ENCODE results near the gene EPHB4.

The EPHB4 gene

DNA sequence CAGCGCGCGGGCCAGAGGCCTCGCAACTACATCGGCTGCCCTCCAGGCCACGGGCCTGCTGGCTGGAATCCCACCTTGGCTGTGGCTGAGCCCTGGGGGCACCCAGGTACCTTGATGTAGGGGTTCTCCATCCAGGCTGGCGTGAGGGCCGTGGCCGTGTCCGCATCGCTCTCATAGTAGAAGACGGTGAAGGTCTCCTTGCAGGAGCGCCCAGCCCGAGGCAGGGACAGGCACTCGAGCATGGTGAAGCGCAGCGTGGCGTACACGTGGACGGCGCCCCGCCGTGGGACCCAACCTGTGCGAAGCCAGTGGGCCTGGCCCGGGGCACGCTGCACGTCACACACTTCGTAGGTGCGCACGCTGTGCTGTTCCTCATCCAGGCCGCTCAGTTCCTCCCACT is 3.8 kb downstream of the EPHB4 start:
- DNase-seq: no peak
- Histone ChIP-seq H3K9me3 (no peaks in the 10 kb centered on the region), H3K36me3 (no peaks in the 10 kb centered on the region), H3K27me3 (peaks cover 42% of the 10 kb centered on the region), H3K4me1 (no peaks in the 10 kb centered on the region), H3K4me3 (ENCODE audit: low read depth, low read length) (no peak overlapping the region)
- TF ChIP-seq, protein P1, sequence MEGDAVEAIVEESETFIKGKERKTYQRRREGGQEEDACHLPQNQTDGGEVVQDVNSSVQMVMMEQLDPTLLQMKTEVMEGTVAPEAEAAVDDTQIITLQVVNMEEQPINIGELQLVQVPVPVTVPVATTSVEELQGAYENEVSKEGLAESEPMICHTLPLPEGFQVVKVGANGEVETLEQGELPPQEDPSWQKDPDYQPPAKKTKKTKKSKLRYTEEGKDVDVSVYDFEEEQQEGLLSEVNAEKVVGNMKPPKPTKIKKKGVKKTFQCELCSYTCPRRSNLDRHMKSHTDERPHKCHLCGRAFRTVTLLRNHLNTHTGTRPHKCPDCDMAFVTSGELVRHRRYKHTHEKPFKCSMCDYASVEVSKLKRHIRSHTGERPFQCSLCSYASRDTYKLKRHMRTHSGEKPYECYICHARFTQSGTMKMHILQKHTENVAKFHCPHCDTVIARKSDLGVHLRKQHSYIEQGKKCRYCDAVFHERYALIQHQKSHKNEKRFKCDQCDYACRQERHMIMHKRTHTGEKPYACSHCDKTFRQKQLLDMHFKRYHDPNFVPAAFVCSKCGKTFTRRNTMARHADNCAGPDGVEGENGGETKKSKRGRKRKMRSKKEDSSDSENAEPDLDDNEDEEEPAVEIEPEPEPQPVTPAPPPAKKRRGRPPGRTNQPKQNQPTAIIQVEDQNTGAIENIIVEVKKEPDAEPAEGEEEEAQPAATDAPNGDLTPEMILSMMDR (IDR thresholded peaks at IDR 0.05; ENCODE audit: low read depth, low read length): no peak

DNA sequence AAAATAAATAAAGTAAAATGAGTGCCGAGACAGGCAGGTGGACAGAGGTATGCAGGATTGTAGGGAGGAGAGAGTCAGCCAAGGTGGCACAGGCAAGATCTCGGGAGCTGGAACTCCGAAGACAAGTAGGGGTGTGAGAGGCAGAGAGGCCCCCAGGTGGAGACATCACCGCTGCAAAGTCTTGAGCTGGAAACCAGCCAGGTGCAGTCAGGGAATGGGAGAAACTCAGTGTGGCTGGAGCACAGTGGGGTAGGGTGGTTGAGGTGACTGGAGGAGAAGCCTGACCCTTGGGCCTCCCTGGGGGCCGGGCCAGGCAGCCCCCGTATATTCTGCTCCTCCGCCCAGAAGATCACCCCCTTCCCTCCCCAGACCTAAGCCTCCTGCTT is 4.2 kb downstream of the EPHB4 start:
- no peak overlapping the region for H3K4me3 ChIP-seq (ENCODE audit: low read depth, low read length)
- DNase-seq: no peak

DNA sequence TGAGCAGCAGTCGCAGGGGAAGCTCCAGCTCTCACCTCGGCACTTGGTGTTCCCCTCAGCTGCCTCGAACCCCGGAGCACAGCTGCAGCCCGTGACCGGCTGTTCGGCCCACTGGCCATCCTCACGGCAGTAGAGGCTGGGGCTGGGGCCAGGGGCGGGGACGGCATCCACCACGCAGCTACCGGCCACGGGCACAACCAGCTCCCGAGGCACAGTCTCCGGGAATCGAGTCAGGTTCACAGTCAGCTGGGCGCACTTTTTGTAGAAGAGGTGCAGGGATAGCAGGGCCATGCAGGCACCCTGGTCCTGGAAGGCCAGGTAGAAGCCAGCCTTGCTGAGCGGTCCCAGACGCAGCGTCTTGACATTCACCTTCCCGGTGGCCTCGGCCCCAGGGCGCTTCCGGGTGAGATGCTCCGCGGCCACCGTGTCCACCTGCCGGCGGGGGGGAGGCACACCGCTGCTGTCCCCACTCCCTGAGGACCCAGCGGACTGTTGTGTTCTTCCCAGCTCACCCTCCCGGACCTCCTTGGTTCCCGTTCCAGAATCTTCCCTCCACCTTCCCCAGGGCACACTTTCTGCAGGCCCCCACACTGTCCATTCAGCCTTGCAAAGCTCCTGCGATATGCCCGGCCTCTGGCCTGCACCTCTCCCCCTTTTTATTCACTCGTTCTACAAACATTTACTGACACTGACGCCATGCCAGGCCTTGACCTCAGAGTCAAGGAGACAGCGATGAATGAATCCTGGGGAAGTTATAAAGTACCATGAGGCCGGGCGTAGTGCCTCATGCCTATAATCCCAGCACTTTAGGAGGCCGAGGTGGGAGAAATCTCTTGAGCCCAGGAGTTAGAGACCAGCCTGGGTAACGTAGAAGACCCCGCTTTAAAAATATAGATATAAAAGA is 4.8 kb downstream of the EPHB4 start:
- TF ChIP-seq, protein P1 (IDR thresholded peaks at IDR 0.05; ENCODE audit: low read depth, low read length): no peak
- Histone ChIP-seq H3K36me3 (no peaks in the 10 kb centered on the region), H3K27me3 (peaks cover 32% of the 10 kb centered on the region), H3K4me1 (no peaks in the 10 kb centered on the region), H3K4me3 (ENCODE audit: low read depth, low read length) (no peak overlapping the region), H3K9me3 (no peaks in the 10 kb centered on the region)
- no peak for DNase-seq

More for the DNA sequence above, 4.2 kb downstream of the EPHB4 start:
- Histone ChIP-seq H3K4me1 (no peaks in the 10 kb centered on the region), H3K9me3 (no peaks in the 10 kb centered on the region), H3K27me3 (peaks cover 39% of the 10 kb centered on the region), H3K36me3 (no peaks in the 10 kb centered on the region)
- TF ChIP-seq, protein P1 (IDR thresholded peaks at IDR 0.05; ENCODE audit: low read depth, low read length): no peak

DNA sequence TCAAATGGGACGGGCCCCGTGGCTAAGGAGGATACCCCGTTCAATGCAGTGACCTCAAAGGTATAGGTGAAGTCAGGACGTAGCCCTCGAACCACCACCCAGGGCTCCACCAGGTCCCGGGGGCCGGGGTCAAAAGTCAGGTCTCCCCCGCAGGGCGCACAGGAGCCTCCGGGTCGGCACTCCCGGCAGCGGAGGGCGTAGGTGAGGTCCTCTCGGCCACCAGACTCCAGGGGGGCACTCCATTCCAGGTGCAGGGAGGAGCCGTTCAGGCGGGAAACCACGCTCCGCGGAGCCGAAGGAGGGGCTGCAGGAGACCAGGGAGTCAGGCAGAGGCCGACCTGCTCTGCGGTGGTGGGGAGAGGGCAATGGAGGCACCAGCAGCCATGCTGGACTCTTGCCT is 7.7 kb downstream of the EPHB4 start:
- no peaks in the 10 kb centered on the region for H3K36me3 ChIP-seq
- no peaks in the 10 kb centered on the region for H3K4me1 ChIP-seq
- peaks cover 3% of the 10 kb centered on the region for H3K27me3 ChIP-seq
- H3K4me3 ChIP-seq (ENCODE audit: low read depth, low read length): no peak overlapping the region
- H3K9me3 ChIP-seq: no peaks in the 10 kb centered on the region; the same call in 1 of the 2 replicates
- TF ChIP-seq, protein P1 (IDR thresholded peaks at IDR 0.05; ENCODE audit: low read depth, low read length): no peak
- DNase-seq: no peak

DNA sequence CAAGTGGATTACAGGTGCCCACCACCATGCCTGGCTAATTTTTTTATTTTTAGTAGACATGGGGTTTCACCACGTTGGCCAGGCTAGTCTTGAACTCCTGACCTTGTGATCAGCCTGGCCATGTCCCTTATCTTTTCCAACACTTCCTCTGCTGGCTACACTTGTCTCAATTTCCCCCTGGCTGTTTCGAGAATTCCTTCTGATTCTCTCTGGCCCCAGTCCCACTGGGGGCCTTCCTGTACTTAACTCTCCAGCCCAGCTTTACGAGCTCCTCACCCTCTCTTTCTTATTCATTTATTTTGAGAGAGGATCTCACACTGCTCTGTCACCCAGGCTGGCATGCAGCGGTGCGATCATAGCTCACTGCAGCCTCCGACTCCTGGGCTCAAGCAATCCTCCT is 8.5 kb downstream of the EPHB4 start:
- DNase-seq: no peak
- Histone ChIP-seq H3K4me1 (no peaks in the 10 kb centered on the region), H3K27me3 (no peaks in the 10 kb centered on the region), H3K4me3 (ENCODE audit: low read depth, low read length) (no peak overlapping the region), H3K36me3 (no peaks in the 10 kb centered on the region), H3K9me3 (no peaks in the 10 kb centered on the region; the same call in 1 of the 2 replicates)
- TF ChIP-seq, protein P1 (IDR thresholded peaks at IDR 0.05; ENCODE audit: low read depth, low read length): no peak

DNA sequence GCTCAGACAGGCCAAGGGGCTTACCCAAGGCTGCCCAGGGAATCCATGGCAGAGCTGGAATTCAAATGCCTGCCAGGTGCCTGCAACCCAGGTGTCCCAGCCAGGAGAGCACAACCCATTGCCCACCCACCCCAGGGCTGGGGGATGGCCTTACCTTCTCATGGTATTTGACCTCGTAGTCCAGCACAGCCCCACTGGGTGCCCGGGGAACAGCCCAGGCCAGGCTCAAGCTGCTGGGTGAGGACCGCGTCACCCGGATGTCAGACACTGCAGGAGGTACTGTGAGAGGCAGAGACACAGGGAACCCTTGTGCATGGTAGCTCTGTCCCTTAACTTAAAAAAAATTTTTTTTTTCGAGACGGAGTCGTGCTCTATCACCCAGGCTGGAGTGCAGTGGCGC is 9.0 kb downstream of the EPHB4 start:
- no peaks in the 10 kb centered on the region for H3K36me3 ChIP-seq
- TF ChIP-seq, protein P1 (IDR thresholded peaks at IDR 0.05; ENCODE audit: low read depth, low read length): no peak

More for the DNA sequence above, 9.0 kb downstream of the EPHB4 start:
- no peak for DNase-seq
- Histone ChIP-seq H3K4me1 (no peaks in the 10 kb centered on the region), H3K9me3 (no peaks in the 10 kb centered on the region; the same call in 1 of the 2 replicates), H3K4me3 (ENCODE audit: low read depth, low read length) (no peak overlapping the region), H3K27me3 (no peaks in the 10 kb centered on the region)

Data from BE2C (cell line).